ENCODE measurements around the gene KCNN4.

DNA sequence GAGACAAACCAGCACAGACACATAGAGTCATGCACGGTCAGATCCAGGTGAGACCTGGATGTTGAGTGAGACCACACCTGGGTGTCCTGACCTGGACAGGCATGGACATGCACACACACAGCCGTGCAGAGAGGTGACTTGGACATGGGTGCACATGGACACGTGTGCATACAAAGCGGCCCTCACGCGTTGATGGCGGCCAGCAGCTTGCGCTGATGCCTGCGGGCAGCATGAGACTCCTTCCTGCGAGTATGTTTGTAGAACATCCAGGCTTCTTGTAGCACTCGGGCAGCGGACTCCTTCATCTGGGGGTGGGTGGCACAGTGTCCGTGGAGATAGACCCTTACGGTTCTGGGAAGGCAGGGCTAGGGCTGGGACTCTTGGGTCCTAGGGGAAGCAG lies 11.5 kb downstream of the KCNN4 start:
- TF ChIP-seq, protein P1, sequence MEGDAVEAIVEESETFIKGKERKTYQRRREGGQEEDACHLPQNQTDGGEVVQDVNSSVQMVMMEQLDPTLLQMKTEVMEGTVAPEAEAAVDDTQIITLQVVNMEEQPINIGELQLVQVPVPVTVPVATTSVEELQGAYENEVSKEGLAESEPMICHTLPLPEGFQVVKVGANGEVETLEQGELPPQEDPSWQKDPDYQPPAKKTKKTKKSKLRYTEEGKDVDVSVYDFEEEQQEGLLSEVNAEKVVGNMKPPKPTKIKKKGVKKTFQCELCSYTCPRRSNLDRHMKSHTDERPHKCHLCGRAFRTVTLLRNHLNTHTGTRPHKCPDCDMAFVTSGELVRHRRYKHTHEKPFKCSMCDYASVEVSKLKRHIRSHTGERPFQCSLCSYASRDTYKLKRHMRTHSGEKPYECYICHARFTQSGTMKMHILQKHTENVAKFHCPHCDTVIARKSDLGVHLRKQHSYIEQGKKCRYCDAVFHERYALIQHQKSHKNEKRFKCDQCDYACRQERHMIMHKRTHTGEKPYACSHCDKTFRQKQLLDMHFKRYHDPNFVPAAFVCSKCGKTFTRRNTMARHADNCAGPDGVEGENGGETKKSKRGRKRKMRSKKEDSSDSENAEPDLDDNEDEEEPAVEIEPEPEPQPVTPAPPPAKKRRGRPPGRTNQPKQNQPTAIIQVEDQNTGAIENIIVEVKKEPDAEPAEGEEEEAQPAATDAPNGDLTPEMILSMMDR (IDR thresholded peaks at IDR 0.05) = no peak
- no peak for TF ChIP-seq POLR2A (IDR thresholded peaks at IDR 0.05)
